Measurements from ENCODE around the gene MYH14.

The MYH14 gene

GRCh38 chr19:50203281-50204080 is at the start of gene MYH14:
MYH14 (plus strand) TSS chr19:50203622; CDS start chr19:50210366, 6,744 bp downstream.
- DNase-seq = peak; percentile 4 to 9

GRCh38 chr19:50154529-50154928 is 48.9 kb upstream of the MYH14 start:
- no peak for DNase-seq

GRCh38 chr19:50155520-50156109 is 47.8 kb upstream of the MYH14 start:
- no peak for DNase-seq

- no peak for DNase-seq
Measured at GRCh38 chr19:50158577-50158976, 44.8 kb upstream of the MYH14 start.

- no peak for DNase-seq
Measured at GRCh38 chr19:50159078-50159477, 44.3 kb upstream of the MYH14 start.

- no peak for DNase-seq
Measured at GRCh38 chr19:50162988-50163387, 40.4 kb upstream of the MYH14 start, which contains the start of gene IZUMO2. IZUMO2 (minus strand) TSS chr19:50163281; CDS start chr19:50163194, 87 bp downstream.

GRCh38 chr19:50167314-50167721 is 36.1 kb upstream of the MYH14 start:
- DNase-seq = no peak

GRCh38 chr19:50171752-50172151 is 31.7 kb upstream of the MYH14 start:
- no peak for DNase-seq

- DNase-seq = no peak
Measured at GRCh38 chr19:50172726-50173125, 30.7 kb upstream of the MYH14 start.

GRCh38 chr19:50173127-50173526 is 30.3 kb upstream of the MYH14 start:
- no peak for DNase-seq

GRCh38 chr19:50174100-50174793 is 29.2 kb upstream of the MYH14 start:
- DNase-seq = no peak

GRCh38 chr19:50175924-50176323 is 27.5 kb upstream of the MYH14 start:
- DNase-seq = no peak

GRCh38 chr19:50176775-50177174 is 26.6 kb upstream of the MYH14 start:
- DNase-seq = no peak

- no peak for DNase-seq
Measured at GRCh38 chr19:50178320-50178719, 25.1 kb upstream of the MYH14 start.

- no peak for DNase-seq
Measured at GRCh38 chr19:50178859-50179537, 24.4 kb upstream of the MYH14 start.

- DNase-seq = no peak
Measured at GRCh38 chr19:50181121-50181520, 22.3 kb upstream of the MYH14 start.

- DNase-seq = no peak
Measured at GRCh38 chr19:50184196-50184595, 19.2 kb upstream of the MYH14 start.

GRCh38 chr19:50187937-50188336 is 15.5 kb upstream of the MYH14 start:
- no peak for DNase-seq

- no peak for DNase-seq
Measured at GRCh38 chr19:50189331-50189730, 14.1 kb upstream of the MYH14 start.

- DNase-seq = no peak
Measured at GRCh38 chr19:50190439-50190891, 13.0 kb upstream of the MYH14 start.

- DNase-seq = no peak
Measured at GRCh38 chr19:50191216-50191615, 12.2 kb upstream of the MYH14 start.

GRCh38 chr19:50192463-50193211 is 10.8 kb upstream of the MYH14 start:
- no peak for DNase-seq
